Ovary (tissue), 3 donors: ENCODE results near the gene RNF187.

ENCODE experiments used
- EP300 ChIP-seq: sonication (generic); formaldehyde crosslinking; IDR thresholded peaks from one replicate; pipeline ENCODE4 v1.6.1; 2017; ENCODE audit warnings: antibody characterized with exemption
- POLR2A ChIP-seq: fragments of 450-650 bp; IDR thresholded peaks from one replicate; pipeline ENCODE4 v1.6.1; 2017; ENCODE audit warnings: antibody characterized with exemption, mild to moderate bottlenecking, moderate library complexity
- TF ChIP-seq, protein P1 (sequence below), 3 donors: fragments of 450-650 bp in 2 of 3; fragments of 200-600 bp in 1 of 3; IDR thresholded peaks; one replicate each; pipeline versions ENCODE4 v1.5.1 to v1.8.0; 2016 to 2022; ENCODE audit warnings: antibody characterized with exemption in 3 of 3, mild to moderate bottlenecking in 1 of 3
- donor health status: DM: no; HTN: no; CAD: no.

- TF ChIP-seq, protein P1, sequence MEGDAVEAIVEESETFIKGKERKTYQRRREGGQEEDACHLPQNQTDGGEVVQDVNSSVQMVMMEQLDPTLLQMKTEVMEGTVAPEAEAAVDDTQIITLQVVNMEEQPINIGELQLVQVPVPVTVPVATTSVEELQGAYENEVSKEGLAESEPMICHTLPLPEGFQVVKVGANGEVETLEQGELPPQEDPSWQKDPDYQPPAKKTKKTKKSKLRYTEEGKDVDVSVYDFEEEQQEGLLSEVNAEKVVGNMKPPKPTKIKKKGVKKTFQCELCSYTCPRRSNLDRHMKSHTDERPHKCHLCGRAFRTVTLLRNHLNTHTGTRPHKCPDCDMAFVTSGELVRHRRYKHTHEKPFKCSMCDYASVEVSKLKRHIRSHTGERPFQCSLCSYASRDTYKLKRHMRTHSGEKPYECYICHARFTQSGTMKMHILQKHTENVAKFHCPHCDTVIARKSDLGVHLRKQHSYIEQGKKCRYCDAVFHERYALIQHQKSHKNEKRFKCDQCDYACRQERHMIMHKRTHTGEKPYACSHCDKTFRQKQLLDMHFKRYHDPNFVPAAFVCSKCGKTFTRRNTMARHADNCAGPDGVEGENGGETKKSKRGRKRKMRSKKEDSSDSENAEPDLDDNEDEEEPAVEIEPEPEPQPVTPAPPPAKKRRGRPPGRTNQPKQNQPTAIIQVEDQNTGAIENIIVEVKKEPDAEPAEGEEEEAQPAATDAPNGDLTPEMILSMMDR (IDR thresholded peaks at IDR 0.05), result no peak
- TF ChIP-seq POLR2A (no peak), EP300 (no peak)
Measured at GRCh38 chr1:228456252-228457016, 30.7 kb upstream of the RNF187 start.
